ENCODE measurements around the gene TRAPPC3L.
"Not testable (repeated sequence)": the region's sequence is repeated elsewhere in the genome, so short reads cannot be mapped to it uniquely, and the experiment has no call there.

The TRAPPC3L gene

GRCh38 chr6:116500969-116501433 lies 44.5 kb downstream of the TRAPPC3L start:
- Histone ChIP-seq H3K27ac (ENCODE audit: poor library complexity, severe bottlenecking) (no peak overlapping the region), H3K27me3 (ENCODE audit: insufficient read depth, poor library complexity, severe bottlenecking) (no peaks in the 10 kb centered on the region), H3K9me3 (ENCODE audit: severe bottlenecking) (no peaks in the 10 kb centered on the region), H3K4me1 (ENCODE audit: insufficient read depth, poor library complexity, severe bottlenecking) (no peaks in the 10 kb centered on the region), H3K36me3 (ENCODE audit: low read depth) (no peaks in the 10 kb centered on the region), H3K4me3 (ENCODE audit: severe bottlenecking) (no peak overlapping the region)
- no peak for TF ChIP-seq CTCF (IDR thresholded peaks at IDR 0.05; ENCODE audit: poor library complexity, severe bottlenecking)
- no peak for DNase-seq (ENCODE audit: low spot score)
- ATAC-seq (ENCODE audit: low read depth), result no peak

- Histone ChIP-seq H3K27me3 (ENCODE audit: insufficient read depth, poor library complexity, severe bottlenecking) (no peaks in the 10 kb centered on the region), H3K4me3 (ENCODE audit: severe bottlenecking) (no peak overlapping the region), H3K27ac (ENCODE audit: poor library complexity, severe bottlenecking) (no peak overlapping the region), H3K4me1 (ENCODE audit: insufficient read depth, poor library complexity, severe bottlenecking) (no peaks in the 10 kb centered on the region), H3K9me3 (ENCODE audit: severe bottlenecking) (no peaks in the 10 kb centered on the region), H3K36me3 (ENCODE audit: low read depth) (no peaks in the 10 kb centered on the region)
- no peak for TF ChIP-seq CTCF (IDR thresholded peaks at IDR 0.05; ENCODE audit: poor library complexity, severe bottlenecking)
- no peak for DNase-seq (ENCODE audit: low spot score)
- no peak for ATAC-seq (ENCODE audit: low read depth)
Observed at GRCh38 chr6:116497113-116497676, 48.3 kb downstream of the TRAPPC3L start.

GRCh38 chr6:116495161-116495560 lies 50.3 kb downstream of the TRAPPC3L start:
- not testable (repeated sequence) for H3K27me3 ChIP-seq (ENCODE audit: insufficient read depth, poor library complexity, severe bottlenecking); H3K36me3 ChIP-seq (ENCODE audit: low read depth); H3K4me1 ChIP-seq (ENCODE audit: insufficient read depth, poor library complexity, severe bottlenecking); H3K4me3 ChIP-seq (ENCODE audit: severe bottlenecking); H3K9me3 ChIP-seq (ENCODE audit: severe bottlenecking); H3K27ac ChIP-seq (ENCODE audit: poor library complexity, severe bottlenecking); DNase-seq (ENCODE audit: low spot score); ATAC-seq (ENCODE audit: low read depth)

- no peak overlapping the region for H3K27ac ChIP-seq (ENCODE audit: poor library complexity, severe bottlenecking)
- no peak for TF ChIP-seq CTCF (IDR thresholded peaks at IDR 0.05; ENCODE audit: poor library complexity, severe bottlenecking)
- H3K4me3 ChIP-seq (ENCODE audit: severe bottlenecking), result no peak overlapping the region
- ATAC-seq (ENCODE audit: low read depth) (no peak), DNase-seq (ENCODE audit: low spot score) (no peak)
- H3K4me1 ChIP-seq (ENCODE audit: insufficient read depth, poor library complexity, severe bottlenecking), result no peaks in the 10 kb centered on the region
- no peaks in the 10 kb centered on the region for H3K27me3 ChIP-seq (ENCODE audit: insufficient read depth, poor library complexity, severe bottlenecking)
- H3K36me3 ChIP-seq (ENCODE audit: low read depth), result no peaks in the 10 kb centered on the region
- H3K9me3 ChIP-seq (ENCODE audit: severe bottlenecking), result no peaks in the 10 kb centered on the region
Observed at GRCh38 chr6:116492331-116493067, 53.0 kb downstream of the TRAPPC3L start.

GRCh38 chr6:116491610-116492330 lies 53.7 kb downstream of the TRAPPC3L start:
- H3K4me3 ChIP-seq (ENCODE audit: severe bottlenecking), result no peak overlapping the region
- no peaks in the 10 kb centered on the region for H3K27me3 ChIP-seq (ENCODE audit: insufficient read depth, poor library complexity, severe bottlenecking)
- DNase-seq (ENCODE audit: low spot score) (no peak), ATAC-seq (ENCODE audit: low read depth) (no peak)
- no peaks in the 10 kb centered on the region for H3K36me3 ChIP-seq (ENCODE audit: low read depth)
- no peak overlapping the region for H3K27ac ChIP-seq (ENCODE audit: poor library complexity, severe bottlenecking)
- no peaks in the 10 kb centered on the region for H3K4me1 ChIP-seq (ENCODE audit: insufficient read depth, poor library complexity, severe bottlenecking)
- no peaks in the 10 kb centered on the region for H3K9me3 ChIP-seq (ENCODE audit: severe bottlenecking)
- TF ChIP-seq CTCF (IDR thresholded peaks at IDR 0.05; ENCODE audit: poor library complexity, severe bottlenecking), result no peak

Data from RWPE2 (cell line).